HCT116 (cell line): ENCODE data around the gene ALCAM. TPM values are rescaled to one million over a fixed set of nuclear protein-coding genes. Genes with fewer than 3 reads are reported as not detected.

ENCODE experiments used
- ATAC-seq: fragments of 200-7000 bp; cut with Tn5 transposase; 2 replicates; pipeline ENCODE4 v1.9.1; 2020; ENCODE audit warnings: mild to moderate bottlenecking, moderate library complexity
- BruUV-seq: library from RNA; stranded (reverse); fragments of 400-500 nt; replicated peaks from 2 replicates; lab custom pipeline; 2021; lab: Mats Ljungman, UMichigan
- CTCF ChIA-PET: fragments of 300-600 bp; sonication (Branson Sonifier 250); formaldehyde crosslinking; loops from one replicate; lab custom pipeline; 2021; ENCODE audit warnings: antibody characterized with exemption; lab: Charles Lee
- POLR2A ChIA-PET: fragments of 300-600, 350-600 bp; sonication (Branson Sonifier 250); formaldehyde crosslinking; loops from one replicate; lab custom pipeline; 2021; ENCODE audit warnings: antibody characterized with exemption; lab: Charles Lee
- RAD21 ChIA-PET, 2 experiments: fragments of 300-600 bp; sonication (Branson Sonifier 250); formaldehyde crosslinking; loops; one replicate each; lab custom pipeline; 2023; ENCODE audit warnings: low total read pairs in 2 of 2; ENCODE audit not compliant: uncharacterized antibody in 2 of 2, unreplicated experiment in 2 of 2, low non-redundant PET in 1 of 2; lab: Charles Lee
- DNase-seq: peaks from one replicate; pipeline ENCODE4 v3.0.0-alpha.2; 2010; ENCODE audit warnings: low read depth, low spot score
- H2AFZ ChIP-seq: fragments of 200-600 bp; shearing (Covaris generic), sonication (generic); 2 replicates; pipeline ENCODE4 v1.6.1; 2017; ENCODE audit warnings: low read depth, mixed run types, mixed read lengths, antibody characterized with exemption, low read length; ENCODE audit not compliant: poor library complexity, severe bottlenecking
- H3K27ac ChIP-seq: 2 replicates; pipeline ENCODE4 v1.5.1; 2012; ENCODE audit warnings: low read depth, low read length
- H3K27me3 ChIP-seq: fragments of 200-600 bp; sonication (generic); 2 replicates; pipeline ENCODE4 v1.6.1; 2016; ENCODE audit warnings: mixed run types, low read length, mixed read lengths; ENCODE audit not compliant: insufficient read depth
- H3K36me3 ChIP-seq, 2 experiments: fragments of 200-500 bp in 1 of 2; fragments of 200-600 bp in 1 of 2; sonication (Bioruptor generic) in 1 of 2; sonication (generic) in 1 of 2; 2 replicates each; pipeline versions ENCODE4 v1.5.1 to v1.6.1; 2014 to 2016; ENCODE audit warnings: low read length in 2 of 2, inconsistent platforms in 1 of 2, mixed read lengths in 1 of 2, mixed run types in 1 of 2; ENCODE audit not compliant: insufficient read depth in 2 of 2, control insufficient read depth in 1 of 2
- H3K4me1 ChIP-seq, 2 experiments: fragments of 200-600 bp in 1 of 2; sonication (generic) in 1 of 2; 2 replicates each; pipeline versions ENCODE4 v1.5.1 to v1.6.1; 2012 to 2017; ENCODE audit warnings: low read length in 2 of 2, inconsistent platforms in 1 of 2, mild to moderate bottlenecking in 1 of 2, mixed read lengths in 1 of 2, mixed run types in 1 of 2, moderate library complexity in 1 of 2; ENCODE audit not compliant: insufficient read depth in 2 of 2, control insufficient read depth in 1 of 2
- H3K4me2 ChIP-seq: fragments of 200-600 bp; sonication (generic); 2 replicates; pipeline ENCODE4 v1.6.1; 2017; ENCODE audit warnings: mixed run types, low read length, mixed read lengths
- H3K4me3 ChIP-seq, 2 experiments: fragments of 200-600 bp in 1 of 2; sonication (generic) in 1 of 2; replicated peaks in 1 of 2; 2 replicates each; pipeline ENCODE4 v1.5.1; 2011 to 2016; ENCODE audit warnings: low read length in 2 of 2, control low read depth in 1 of 2, low read depth in 1 of 2, mild to moderate bottlenecking in 1 of 2, mixed read lengths in 1 of 2, mixed run types in 1 of 2
- H3K79me2 ChIP-seq: fragments of 200-600 bp; sonication (generic); 2 replicates; pipeline ENCODE4 v1.6.1; 2017; ENCODE audit warnings: mild to moderate bottlenecking, mixed run types, low read length, moderate library complexity, mixed read lengths; ENCODE audit not compliant: insufficient read depth
- H3K9ac ChIP-seq: fragments of 200-600 bp; sonication (generic); 2 replicates; pipeline ENCODE4 v1.6.1; 2016; ENCODE audit warnings: low read length, mixed read lengths
- H3K9me2 ChIP-seq: fragments of 200-600 bp; sonication (generic), shearing (Covaris generic); 2 replicates; pipeline ENCODE4 v1.6.1; 2017; ENCODE audit warnings: mixed run types, mild to moderate bottlenecking, moderate library complexity; ENCODE audit not compliant: insufficient read depth
- H3K9me3 ChIP-seq, 2 experiments: fragments of 200-500 bp in 1 of 2; fragments of 200-600 bp in 1 of 2; sonication (Bioruptor generic) in 1 of 2; sonication (generic) in 1 of 2; 2 replicates each; pipeline ENCODE4 v1.6.1; 2014 to 2017; ENCODE audit warnings: low read length in 2 of 2, mixed read lengths in 2 of 2, inconsistent platforms in 1 of 2, low read depth in 1 of 2, mild to moderate bottlenecking in 1 of 2, mixed run types in 1 of 2, moderate library complexity in 1 of 2; ENCODE audit not compliant: control insufficient read depth in 1 of 2, insufficient read depth in 1 of 2
- H4K20me1 ChIP-seq: fragments of 200-600 bp; sonication (generic), shearing (Covaris generic); 2 replicates; pipeline ENCODE4 v1.6.1; 2017; ENCODE audit warnings: mixed run types, mild to moderate bottlenecking, moderate library complexity; ENCODE audit not compliant: insufficient read depth
- ATF3 ChIP-seq: IDR thresholded peaks from 2 replicates; pipeline ENCODE4 v1.6.1; 2012
- CEBPB ChIP-seq: IDR thresholded peaks from 2 replicates; pipeline ENCODE4 v1.6.1; 2012; ENCODE audit warnings: low read depth
- EGR1 ChIP-seq: IDR thresholded peaks from 2 replicates; pipeline ENCODE4 v1.6.1; 2012; ENCODE audit warnings: low read depth
- JUND ChIP-seq: IDR thresholded peaks from 2 replicates; pipeline ENCODE4 v1.6.1; 2012
- MAX ChIP-seq: IDR thresholded peaks from 2 replicates; pipeline ENCODE4 v1.6.1; 2012
- POLR2AphosphoS5 ChIP-seq: IDR thresholded peaks from 2 replicates; pipeline ENCODE4 v1.6.1; 2011; ENCODE audit warnings: mild to moderate bottlenecking, low read depth, low read length, moderate library complexity
- SP1 ChIP-seq: IDR thresholded peaks from 2 replicates; pipeline ENCODE4 v1.6.1; 2012; ENCODE audit warnings: low read depth
- SRF ChIP-seq: IDR thresholded peaks from 2 replicates; pipeline ENCODE4 v1.6.1; 2012; ENCODE audit warnings: low read depth
- TCF7L2 ChIP-seq: IDR thresholded peaks from 2 replicates; pipeline ENCODE4 v1.7.0; 2011; ENCODE audit warnings: borderline replicate concordance, inconsistent platforms; ENCODE audit not compliant: insufficient read depth, insufficient read length; ENCODE audit errors: extremely low read depth
- YY1 ChIP-seq: IDR thresholded peaks from 2 replicates; pipeline ENCODE4 v1.6.1; 2011; ENCODE audit warnings: low read length, low read depth, moderate library complexity, mild to moderate bottlenecking; ENCODE audit not compliant: insufficient replicate concordance; ENCODE audit errors: extremely low read depth
- ZNF274 ChIP-seq: fragments of 200-500 bp; sonication (Bioruptor generic); IDR thresholded peaks from 2 replicates; pipeline ENCODE4 v1.6.1; 2014; ENCODE audit warnings: mild to moderate bottlenecking, low read depth, low read length, inconsistent platforms
- intact Hi-C: fragments of 100-400 bp; cut with micrococcal nuclease; formaldehyde crosslinking; loops from 2 replicates; pipeline ENCODE4 v1.10.0; 2022
- total RNA-seq: library from RNA; stranded (reverse); gene quantifications from one replicate; pipeline ENCODE4 v1.2.1, GENCODE V29; 2021; ENCODE audit not compliant: unreplicated experiment

Gene ALCAM
- total RNA-seq, 1 experiment from 2014 or later = 56.7 TPM

DNA sequence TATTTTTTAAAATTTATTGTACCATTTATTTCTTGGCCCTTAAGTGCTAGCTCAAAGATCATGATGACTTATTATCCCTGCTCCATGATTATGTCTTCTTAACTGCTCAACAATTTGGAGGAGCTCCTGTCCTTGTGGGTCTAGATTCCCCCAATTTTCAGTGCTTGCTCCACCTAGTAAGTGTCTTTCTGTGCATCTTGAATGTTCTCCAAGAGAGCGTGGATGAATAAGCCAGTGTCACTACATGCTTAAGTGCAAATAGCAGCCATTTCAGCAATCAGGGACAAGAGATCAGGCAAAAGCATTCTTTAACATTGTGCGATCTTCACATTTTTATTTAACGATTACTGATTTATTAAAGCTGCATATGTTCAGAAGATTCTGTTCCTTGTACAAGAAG lies 99.4 kb downstream of the ALCAM start:
- POLR2A ChIA-PET = no interaction called here
- Histone ChIP-seq H3K79me2 (peaks cover 16% of the 10 kb centered on the region; the same call in 1 of the 2 replicates), H3K4me1 (no peaks in the 10 kb centered on the region), H3K27me3 (no peaks in the 10 kb centered on the region), H3K4me2 (no peak overlapping the region), H3K27ac (no peak overlapping the region), H4K20me1 (no peaks in the 10 kb centered on the region), H3K9me3 (no peaks in the 10 kb centered on the region), H3K4me3 (no peak overlapping the region), H3K9me2 (no peaks in the 10 kb centered on the region), H3K36me3 (no peaks in the 10 kb centered on the region), H3K9ac (no peak overlapping the region), H2AFZ (no peak overlapping the region)
- intact Hi-C loops = no loop called here
- RAD21 ChIA-PET = no interaction called here
- ATAC-seq (no peak), DNase-seq (no peak)
- CTCF ChIA-PET = no interaction called here
- TF ChIP-seq JUND (no peak), POLR2AphosphoS5 (no peak), CEBPB (no peak), TCF7L2 (no peak), YY1 (no peak), ZNF274 (no peak), ATF3 (no peak), SP1 (no peak), SRF (no peak), MAX (no peak), EGR1 (no peak)
- BruUV-seq = no TSS peak
